GM03348 (cell line): ENCODE measurements around the gene GRID2.
"Not testable (repeated sequence)": the region's sequence is repeated elsewhere in the genome, so short reads cannot be mapped to it uniquely, and the experiment has no call there.

Source experiments
- DNase-seq: peaks from one replicate; pipeline ENCODE4 v3.0.0; 2012; ENCODE audit warnings: low spot score

GRID2 gene

DNA sequence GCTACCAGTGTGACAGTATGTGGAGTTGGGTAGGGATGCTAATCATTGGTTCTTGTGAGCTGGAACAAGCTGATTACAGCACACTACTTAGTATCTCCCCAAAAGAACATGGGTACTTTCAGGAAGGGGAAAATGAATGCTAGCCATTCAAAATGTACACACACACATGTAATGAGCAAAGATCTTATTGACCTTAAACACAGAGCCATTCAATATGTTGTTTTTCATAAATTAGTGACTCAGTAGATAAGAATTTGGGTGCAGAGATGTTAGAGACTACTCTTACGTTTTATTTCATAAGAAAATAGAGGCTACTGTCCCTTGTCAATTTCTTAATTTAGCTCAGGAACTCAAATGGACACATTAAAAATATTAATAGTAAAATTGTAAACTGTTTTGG, 1015.3 kb downstream of the GRID2 start:
- no peak for DNase-seq

DNA sequence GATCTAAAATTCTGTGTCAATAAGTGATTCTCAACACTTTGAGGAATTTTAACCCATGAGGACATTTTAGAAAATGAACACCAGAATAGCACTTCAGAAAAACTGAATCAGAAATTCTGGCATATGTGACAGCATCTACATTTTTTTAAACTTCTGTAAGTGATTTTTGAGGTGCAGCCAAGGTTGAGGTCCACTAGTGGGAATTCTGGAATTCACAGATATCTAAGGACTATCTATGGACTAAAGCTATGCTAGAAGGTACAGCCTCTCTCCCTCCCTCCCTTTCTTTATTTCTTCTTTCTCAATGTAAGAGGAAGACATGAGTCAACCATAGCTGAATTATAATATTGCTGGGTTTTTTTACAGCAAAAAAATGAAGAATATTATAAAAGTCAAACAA, 1016.6 kb downstream of the GRID2 start:
- no peak for DNase-seq

DNA sequence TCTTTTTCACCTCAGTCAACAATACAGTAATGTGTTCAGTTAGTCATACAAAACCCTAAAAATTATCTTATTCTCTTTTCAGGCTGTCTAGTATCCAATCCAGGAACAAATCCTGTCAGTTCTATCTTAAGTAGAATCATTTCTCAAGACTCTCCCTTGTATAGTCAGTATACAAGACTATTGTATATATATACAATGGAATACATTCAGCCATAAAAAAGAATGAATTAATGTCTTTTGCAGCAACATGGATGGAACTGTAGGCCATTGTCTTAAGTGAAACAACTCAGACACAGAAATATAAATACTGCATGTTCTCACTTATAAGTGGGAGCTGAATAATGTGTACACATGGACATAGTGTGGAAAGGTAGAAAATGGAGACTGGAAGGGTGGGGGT, 1023.6 kb downstream of the GRID2 start:
- no peak for DNase-seq

DNA sequence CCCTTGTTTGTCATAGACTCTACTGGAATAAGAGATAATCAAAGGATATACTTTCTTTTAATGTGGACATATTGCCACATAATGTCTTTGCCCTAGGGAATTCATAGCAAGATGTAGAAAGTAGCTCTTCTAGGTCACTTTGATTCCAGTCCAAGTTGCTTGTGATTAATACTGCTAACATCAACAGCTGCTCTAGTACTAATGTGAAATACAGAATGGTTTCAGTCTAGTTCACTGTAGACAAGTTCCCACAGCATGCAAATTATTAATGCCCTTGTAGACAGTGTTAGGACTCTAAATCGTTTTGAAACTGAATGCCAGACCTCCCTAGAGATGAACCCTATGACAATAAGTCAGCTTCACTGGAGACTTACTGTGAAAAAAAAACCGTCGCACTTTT, 1030.2 kb downstream of the GRID2 start:
- DNase-seq, result no peak

DNA sequence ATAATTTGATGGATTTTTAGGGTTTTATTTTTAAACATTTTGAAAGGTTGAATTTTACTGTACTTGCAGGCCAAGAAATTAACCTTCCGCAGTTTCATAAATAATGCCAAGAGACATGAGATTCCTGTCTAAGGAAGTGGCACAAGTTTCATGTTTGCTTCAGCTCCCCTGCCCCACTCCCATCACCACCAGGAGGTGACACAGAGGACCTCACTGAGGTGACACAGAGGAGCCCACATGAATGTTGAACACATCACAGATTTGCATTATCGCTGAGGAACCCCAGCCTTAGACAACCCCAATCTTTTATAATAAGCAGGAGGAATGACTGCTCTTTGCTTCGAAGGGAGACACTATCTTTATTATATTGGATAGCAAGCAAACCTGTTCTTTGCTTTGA, 1033.4 kb downstream of the GRID2 start:
- no peak for DNase-seq

DNA sequence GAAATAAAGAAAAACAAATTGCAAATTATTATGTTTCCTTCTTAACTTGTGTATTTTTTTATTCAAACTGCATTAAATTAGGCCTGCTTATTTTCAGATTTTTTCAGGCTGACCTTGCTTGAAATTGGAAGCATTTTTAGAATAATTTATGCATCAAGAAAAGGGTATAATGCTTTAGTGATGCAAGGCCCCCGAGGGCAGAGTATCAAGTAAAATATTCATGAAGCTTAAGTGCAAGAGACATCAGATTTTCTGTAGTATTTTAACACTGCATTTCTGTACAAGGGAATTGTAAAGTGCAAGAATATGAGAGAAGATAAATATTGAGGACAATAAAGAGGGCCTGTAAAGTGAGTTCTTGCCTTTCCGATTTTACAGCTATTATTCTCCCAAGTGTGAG, 1039.0 kb downstream of the GRID2 start:
- DNase-seq, result no peak

DNA sequence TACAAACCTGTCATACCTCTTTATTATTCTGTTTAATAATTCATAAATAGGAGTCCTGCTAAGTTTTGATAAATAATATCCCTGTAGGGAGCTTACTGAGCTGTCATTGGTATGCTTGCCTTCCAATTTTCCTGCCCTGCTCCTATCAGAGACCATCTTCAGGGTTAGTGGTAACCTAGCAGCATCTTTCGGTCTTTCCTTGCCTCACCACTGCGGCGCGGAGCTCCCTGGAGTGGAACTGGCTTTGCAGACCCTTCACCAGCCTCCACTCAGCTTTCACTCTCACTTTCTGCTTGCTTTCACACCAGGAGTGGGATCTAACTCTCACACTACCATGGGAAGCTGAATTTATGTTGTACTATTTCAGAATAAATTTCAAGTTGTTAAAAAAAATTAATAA, 1043.1 kb downstream of the GRID2 start:
- DNase-seq, result no peak

DNA sequence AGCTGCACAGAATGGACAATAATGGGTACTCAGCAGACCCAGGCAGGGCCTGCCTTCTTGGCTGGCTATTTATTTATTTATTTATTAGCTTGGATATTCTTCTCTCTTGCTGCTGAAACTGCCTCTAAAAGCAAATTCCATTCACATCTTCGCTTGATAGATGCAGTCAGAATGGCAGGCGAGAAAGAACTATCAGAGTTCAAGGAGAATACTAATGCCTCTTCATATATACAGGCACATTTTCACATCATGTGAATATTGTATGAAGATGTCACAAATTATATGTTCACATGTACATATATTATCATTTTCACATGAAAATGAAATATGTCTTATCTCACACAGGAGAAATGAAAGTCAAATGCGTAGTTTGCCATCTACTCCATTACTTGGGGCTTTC, 1045.1 kb downstream of the GRID2 start:
- DNase-seq, result no peak

DNA sequence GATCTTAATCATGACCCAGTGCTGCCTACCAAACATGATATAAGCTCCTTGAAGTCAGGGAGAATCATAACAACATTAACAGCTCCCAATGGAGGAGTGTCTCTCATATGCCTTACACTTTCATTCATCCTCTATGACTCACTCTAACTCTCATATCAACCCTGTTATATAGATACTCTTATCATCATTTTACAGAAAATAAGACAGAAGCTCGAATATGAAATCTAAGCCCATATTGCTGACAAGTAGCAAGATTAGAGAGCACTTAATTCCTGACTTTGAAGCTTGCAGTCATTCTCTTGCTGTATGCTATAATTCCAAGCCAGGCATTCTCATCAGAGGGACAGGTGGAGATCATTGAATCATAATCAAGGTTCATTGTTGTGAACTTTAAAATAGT, 1048.1 kb downstream of the GRID2 start:
- no peak for DNase-seq

DNA sequence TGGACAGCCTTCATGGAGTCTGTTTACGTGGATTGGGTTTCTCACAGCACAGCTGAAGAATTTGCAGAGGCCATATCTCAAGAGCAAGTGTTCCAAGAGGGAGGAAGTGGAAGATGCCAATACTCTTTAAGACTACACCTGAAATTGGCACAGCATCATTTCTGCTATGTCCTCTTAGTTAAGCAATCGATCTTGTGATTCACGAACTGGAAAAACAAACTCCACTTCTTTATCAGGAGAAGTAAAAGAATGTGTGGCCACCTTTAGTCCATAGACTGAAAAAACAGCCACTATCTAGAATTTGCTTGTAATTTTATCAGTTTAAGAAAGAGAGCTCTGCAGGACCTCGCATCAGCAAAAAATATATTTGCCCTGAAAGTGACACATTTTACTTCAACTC, 1051.6 kb downstream of the GRID2 start:
- no peak for DNase-seq

DNA sequence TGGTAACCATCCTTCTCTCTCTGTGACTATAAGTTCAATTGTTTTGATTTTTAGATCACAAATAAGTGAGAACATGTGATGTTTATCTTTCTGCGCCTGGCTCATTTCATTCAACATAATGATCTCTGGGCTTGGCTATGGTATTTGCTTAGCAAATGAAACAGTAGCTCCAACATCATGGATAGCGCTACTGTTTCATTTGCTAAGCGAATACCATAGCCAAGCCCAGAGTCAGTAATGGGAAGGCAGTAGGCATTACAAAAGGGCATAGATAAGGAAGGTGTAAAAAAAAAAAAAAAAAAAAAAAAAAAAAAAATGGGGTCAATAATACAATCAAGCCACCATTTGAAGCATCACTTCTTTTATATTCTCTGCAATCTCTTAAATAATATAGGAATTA, 1055.8 kb downstream of the GRID2 start:
- no peak for DNase-seq

DNA sequence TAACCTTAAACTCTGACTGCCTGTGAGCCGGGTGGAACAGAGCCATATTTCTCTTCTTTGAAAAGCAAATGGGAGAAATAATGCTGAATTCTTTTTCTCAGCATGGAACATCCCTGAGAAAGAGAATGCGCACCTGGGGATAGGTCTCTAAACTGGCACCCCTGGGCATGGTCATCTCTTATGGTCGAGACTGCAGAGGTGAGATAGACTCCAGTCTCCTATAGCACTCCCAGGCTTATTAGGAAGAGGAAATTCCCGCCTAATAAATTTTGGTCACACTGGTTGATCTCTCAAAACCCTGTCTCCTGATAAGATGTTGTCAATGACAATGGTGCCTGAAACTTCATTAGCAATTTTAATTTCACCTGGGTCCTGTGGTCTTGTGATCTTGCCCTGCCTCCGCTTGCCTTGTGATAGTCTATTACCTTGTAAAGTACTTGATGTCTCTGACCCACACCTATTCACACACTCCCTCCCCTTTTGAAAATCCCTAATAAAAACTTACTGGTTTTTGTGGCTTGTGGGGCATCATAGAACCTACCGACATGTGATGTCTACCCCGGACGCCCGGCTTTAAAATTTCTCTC, 1062.5 kb downstream of the GRID2 start:
- DNase-seq, result not testable (repeated sequence)

DNA sequence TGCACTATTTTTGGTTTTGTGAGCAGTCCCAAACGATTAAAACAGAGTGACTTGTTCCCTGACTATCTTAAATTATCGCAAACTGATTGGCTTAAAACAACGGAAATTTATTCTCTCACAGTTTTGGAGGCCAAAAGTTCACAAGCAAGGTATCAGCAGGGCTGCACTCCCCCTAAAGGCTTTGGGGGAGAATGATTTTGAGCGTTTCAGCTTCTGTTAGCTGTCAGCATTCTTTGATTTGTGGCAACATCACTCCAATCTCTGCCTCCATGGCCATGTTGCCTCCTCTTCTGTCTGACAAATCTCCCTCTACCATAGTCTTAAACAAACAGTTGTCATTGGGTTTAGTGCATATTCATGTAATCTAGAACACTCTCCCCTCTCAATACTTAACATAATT, 1065.2 kb downstream of the GRID2 start:
- DNase-seq, result no peak

DNA sequence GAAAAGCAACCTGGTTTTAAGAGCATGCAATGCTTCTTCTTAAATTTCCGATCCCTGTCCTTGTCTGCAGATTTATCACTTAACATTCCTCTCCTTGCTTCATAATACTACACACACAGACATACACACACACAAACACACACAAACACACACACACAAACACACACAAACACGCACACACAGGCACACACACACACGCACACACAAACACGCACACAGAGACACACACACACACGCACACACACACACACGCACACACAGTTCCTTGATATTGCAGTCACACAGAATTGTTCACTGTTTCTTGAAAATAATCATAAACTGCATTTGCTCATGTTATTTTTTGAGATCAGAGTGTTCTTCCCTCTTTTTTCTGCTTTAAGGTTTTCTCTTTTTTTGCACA, 1066.5 kb downstream of the GRID2 start:
- DNase-seq, result no peak

DNA sequence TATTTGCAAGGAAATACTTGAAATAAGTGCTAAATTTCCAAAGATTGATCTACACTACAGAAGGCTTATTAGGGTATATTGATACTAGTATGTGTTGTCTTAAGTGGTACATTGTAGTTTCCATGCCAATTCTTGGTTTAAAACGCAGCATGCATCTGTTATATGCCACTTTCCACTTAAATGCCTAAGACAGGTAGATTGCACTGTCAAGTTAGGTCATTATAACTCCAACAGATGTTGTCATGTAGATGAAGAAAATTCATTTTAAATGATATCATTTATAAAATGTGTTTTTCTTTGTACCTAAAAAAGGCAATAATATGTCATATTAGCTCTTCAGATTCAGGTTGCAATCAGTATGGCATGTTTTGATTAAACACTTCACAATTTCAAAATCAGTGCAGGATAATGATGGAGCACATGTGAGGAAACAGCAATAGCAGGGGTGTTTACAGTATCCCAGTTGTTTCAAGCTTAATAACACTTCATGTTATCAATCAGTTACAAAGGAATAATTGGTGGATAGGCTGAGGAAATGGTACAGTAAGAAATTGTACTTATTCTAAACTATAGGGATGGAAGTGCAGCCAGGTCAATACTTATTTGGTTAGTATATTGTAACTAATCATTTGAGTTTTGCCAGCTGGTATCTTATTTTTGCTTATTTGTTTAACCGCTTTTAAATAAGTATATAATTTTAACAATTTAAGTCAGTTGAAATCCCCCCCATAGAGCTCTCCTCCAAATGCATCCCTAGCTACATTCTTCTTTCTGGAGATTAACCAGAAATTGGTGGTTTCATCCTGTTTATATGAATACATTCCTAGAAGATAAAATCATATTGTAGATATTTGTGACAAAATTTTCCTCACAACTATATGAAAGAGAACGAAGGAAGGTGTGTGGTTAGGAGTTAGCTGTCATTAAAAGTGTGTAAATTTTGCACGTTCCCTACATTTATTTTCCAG, 1070.4 kb downstream of the GRID2 start:
- DNase-seq, result no peak

DNA sequence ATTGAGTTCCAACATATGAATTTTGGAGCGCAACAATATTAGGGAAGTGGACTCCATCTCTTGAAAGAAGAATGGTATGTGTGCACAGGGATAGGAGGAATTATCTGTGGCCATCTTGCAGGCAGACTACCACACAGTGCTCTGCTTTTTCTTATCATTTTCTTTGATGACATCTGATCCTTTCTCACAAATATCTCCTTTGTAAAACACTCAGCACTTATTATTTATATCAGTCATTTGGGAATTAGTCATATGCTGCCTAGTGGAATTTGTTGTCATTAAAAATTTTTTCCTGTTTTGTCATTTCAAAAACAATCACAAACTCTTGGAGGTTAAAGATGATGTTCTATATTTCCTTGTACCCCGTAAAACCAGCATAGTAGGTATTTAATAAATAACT, 1080.5 kb downstream of the GRID2 start:
- no peak for DNase-seq

DNA sequence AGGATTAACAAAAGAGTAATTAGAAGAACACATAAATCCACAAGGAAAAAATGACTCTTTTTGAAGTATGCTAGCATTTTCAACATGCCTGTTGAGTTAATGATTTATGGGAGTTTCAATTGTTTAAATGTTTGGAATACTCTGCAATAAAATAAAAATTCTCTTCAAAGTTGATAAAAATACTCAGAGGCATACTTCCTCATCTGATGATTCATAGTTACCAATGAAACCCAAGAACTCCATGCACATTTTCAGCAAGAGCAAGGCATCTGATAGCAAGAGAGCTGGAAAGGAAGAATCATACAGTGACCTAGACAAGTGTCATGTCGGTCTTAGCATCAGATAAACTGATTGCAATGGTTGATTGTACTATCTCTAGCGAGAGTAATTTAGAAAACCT, 1081.1 kb downstream of the GRID2 start:
- DNase-seq, result no peak

DNA sequence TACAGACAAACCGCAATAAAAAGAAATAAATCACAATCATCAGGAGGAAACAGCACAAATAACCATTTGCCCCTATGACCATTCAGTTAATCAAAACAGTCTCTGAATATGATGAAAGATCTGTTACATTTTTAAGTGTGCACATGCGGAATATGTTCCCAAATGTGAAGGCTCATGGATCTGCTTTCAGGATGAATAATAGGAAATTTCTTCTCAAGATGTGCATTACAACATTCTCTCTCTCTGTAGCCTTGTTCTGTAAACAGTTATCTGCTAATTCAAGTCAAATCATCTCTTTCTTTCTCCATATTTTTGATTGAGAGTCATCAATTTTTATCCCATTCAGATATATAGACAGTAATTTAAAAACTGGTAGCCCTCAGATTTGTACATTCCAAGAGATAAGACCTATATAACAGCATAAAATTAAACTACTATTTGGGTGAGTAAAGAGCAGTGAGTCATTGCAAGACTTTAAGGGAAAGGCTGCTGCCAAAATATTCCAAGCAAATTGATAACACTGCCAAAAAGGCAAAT, 1090.8 kb downstream of the GRID2 start:
- peak; percentile 1 for DNase-seq

DNA sequence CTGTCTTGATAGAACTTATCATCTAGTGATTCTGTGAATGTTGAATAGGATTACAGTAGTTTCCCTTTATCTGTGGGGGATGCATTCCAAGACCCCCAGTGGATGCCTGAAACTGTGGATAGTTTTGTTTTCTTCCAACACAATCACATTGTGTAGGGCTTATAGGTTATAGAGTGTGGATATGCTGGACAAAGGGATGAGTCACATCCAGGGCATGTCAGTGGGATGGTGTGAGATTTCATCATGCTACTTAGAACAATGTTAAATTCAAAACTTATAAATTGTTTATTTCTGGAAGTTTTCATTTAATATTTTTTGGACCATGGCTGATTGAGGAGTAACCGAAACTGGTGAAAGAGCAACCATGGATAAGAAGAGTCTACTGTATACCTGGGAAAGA, 1092.5 kb downstream of the GRID2 start:
- DNase-seq, result peak; percentile 3

DNA sequence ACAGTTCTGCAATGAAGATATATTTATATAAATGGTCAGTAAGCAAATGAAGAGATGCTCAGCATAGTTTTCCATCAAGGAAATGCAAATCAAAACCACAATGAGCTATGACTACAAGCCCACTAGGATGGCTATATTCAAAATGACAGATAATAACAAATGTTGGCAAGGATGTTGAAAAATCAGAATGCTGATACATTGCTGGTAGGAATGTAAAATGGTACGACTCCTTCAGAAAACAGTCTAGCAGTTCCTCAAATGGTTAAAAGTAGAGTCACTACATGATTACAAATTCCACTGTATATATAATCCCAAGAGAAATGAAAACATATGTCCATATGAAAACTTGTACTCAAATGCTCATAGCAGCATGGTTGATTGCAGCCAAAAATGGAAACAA, 1099.8 kb downstream of the GRID2 start:
- DNase-seq, result no peak

DNA sequence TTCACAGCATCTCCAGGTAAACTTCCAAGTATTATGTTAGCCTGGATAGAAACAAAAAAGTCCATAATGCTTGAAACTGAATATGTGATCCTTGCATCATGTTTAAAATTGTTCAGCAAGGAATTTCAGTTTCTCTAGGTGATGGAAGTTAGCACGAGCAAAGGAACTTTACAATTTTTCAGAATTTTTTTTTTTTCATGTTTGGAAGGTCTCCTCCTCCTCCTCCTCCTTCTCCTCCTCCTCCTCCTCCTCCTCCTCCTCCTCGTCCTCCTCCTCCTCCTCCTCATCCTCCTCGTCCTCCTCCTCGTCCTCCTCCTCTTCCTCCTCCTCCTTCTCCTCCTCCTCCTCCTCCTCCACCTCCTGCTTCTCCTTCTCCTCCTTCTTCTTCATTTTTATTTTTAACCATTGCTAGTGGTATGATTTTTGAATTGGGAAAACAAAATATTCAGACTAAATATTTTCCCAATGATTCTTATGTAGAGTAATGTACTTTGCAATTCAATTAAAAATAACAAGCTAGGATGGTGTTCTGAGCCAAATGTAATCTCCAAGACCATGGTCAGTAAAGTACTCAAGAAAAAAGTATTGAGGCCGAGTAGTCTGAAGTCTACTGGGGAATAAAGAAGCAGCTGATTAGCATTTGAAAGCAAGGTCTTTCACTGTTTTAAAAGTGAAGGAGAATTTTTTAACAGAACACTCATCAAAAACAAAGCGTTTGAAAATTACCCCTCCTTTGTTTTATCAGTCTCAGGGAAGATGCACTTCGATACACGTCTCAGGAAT, 1103.9 kb downstream of the GRID2 start:
- no peak for DNase-seq

DNA sequence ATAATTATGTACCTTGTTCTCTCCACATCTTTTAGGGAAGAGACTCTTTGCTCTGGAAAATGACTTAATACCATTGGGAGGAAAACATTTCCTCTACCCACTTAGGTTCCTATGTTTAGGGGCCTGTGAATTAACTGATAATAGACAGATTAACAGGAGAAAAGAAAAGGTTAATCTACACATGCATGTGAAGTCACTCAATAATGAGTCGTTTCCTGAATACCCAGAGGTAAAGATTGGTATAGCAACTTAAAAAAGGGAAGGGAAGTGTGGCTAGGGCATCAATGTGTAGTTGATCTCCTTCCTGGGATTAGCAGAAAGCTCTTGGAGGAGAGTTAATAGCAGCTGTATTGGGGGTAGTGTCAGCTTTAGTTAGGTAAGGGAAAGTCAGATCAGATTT, 1105.3 kb downstream of the GRID2 start:
- DNase-seq, result no peak
